ENCODE results near the gene APBA2.

APBA2 gene

DNA sequence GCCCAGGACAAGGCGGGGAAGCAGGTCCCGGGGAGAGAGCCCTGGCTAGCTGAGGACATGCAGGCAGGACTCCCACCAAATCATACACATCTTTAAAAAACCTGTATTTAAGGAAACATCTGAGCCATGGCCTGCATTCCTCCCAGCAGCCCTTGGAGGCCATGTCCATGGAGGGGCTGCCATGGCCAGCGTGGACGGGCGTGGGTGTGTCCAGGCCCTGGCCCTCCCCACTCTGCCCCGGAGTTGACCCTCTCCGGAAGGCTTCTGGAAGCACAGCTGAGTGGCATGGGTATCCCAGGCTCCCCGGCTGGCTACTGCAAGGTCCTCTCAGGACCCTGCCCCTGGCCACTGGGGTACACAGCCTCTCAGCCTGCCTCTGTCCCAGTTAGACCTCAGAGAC lies 234.1 kb downstream of the APBA2 start:
- no peak for DNase-seq (ENCODE audit: low read depth in 2 of 2)

DNA sequence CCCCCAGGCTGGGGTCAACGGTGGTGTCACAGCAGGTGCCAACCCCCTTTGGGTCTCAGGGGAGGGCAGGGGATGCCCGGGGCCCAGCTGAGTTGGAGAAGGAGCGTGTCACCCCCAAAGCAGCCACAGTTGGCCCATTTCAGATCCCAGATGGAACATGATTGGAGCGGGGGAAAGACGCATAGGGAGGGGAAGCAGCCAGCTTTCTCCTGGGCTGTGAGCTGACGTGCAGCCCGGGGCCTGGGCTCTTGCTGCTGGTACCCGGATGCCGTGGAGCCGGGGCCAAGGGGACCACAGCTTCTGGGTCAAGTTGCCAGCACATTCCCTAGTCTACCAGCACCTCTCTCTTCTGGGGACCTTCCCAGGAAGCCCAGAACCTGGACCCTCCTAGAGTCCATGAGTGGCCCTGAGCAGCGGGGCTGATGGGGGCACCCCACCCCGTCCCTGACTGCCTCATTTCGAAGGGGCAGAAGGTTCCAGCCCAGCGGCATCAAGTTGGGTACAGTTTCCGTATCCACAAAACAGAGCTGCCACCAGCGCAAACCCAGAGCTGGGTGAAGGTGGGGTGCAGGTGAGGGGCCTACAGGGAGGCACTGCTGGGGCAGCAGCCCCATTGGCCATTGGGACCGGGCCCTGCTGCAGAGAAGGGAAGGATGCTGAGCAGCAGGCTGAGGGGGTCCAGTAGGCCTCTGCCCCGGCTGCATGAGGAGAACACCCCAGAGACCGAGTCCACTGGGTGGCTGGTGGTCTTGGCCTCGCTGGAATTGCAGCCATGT lies 235.0 kb downstream of the APBA2 start:
- no peak for DNase-seq (ENCODE audit: low read depth in 2 of 2)

GRCh38 chr15:29121369-29121656 lies 235.5 kb downstream of the APBA2 start:
- DNase-seq (ENCODE audit: low read depth in 2 of 2), result no peak

GRCh38 chr15:29121907-29122306 lies 236.1 kb downstream of the APBA2 start:
- DNase-seq (ENCODE audit: low read depth in 2 of 2), result no peak

- DNase-seq (ENCODE audit: low read depth in 2 of 2), result no peak
These were observed 236.7 kb downstream of the APBA2 start for GRCh38 chr15:29122506-29122905.

- DNase-seq (ENCODE audit: low read depth in 2 of 2), result no peak
These were observed 237.4 kb downstream of the APBA2 start for GRCh38 chr15:29123171-29123570.

DNA sequence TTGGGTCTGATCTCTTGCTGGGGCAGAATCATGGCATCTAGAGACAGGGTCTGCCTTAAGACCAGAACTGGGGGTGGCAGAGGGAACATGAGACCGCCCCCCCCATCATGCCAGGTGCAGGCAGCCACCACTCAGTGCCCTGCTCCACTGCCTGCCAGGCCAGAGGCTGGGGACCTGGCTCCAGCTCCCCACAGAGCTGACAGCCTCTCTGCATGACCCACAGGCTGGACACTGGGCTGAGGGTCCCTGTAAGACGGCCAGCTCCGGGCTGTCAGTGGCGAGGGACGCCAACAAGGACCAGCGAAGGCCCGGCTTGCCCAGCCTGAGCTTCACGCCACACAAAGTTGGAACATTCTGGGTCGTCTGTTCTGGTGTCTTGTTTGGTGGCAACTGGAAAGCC lies 238.2 kb downstream of the APBA2 start:
- DNase-seq (ENCODE audit: low read depth in 2 of 2), result no peak

- no peak for DNase-seq (ENCODE audit: low read depth in 2 of 2)
These were observed 239.0 kb downstream of the APBA2 start for GRCh38 chr15:29124581-29125381.

DNA sequence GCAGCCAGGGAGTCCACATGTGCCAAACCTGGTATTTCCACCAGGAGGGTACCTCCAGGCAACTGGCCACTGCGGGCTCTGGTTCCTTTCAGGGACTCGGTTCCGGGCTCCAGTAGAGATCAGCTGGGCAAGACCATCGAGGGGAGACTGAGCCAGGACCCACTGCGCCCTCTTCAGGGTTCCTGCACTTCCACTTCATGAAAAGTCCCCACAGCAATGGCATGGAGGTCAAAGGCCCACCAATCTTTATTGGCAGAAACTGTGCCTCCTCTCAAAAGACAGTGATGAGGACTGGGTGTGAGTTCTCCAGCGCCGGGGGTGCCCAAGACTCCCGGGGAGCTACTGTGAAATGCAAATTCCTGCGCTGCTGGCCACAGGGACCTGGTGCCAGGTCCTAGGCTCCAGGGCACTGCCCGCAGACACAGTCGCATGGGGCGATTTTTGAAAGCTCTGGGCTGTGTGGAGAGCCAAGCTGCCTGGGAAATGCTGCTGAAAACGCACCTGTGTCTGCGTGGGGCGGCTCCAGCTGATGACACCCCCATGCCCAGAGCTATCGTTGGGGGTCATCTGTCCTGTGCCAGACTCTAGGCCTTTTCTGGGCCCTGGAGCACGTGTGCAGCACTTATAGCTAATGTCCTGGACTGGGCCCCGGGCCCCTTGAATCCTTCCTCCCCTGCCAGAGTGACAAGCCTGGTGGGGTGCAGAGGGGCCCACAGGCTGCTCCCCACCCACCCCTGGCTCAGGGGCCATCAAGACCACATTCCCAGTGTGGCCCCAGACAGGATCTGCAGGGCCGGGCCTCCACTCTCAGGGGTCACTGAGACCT lies 239.8 kb downstream of the APBA2 start:
- DNase-seq (ENCODE audit: low read depth in 2 of 2), result no peak

DNA sequence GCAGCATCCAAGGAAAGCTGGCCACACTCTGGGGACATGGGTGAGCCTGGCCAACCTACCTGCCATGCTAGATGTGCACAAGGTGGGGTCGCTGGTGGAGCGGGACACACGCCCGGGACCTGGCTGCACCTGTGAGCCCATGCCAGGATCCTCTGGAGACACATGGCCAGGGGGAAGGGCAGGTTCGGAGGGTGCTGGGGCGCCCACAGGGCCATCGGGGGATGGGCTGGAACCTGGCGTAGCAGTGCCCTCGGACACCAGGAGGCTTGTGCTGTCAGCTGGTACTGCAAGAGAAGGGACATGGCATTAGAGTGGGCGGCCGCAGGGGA lies 240.4 kb downstream of the APBA2 start:
- DNase-seq (ENCODE audit: low read depth in 2 of 2), result no peak

GRCh38 chr15:29126821-29127461 lies 241.2 kb downstream of the APBA2 start:
- DNase-seq (ENCODE audit: low read depth in 2 of 2), result no peak

DNA sequence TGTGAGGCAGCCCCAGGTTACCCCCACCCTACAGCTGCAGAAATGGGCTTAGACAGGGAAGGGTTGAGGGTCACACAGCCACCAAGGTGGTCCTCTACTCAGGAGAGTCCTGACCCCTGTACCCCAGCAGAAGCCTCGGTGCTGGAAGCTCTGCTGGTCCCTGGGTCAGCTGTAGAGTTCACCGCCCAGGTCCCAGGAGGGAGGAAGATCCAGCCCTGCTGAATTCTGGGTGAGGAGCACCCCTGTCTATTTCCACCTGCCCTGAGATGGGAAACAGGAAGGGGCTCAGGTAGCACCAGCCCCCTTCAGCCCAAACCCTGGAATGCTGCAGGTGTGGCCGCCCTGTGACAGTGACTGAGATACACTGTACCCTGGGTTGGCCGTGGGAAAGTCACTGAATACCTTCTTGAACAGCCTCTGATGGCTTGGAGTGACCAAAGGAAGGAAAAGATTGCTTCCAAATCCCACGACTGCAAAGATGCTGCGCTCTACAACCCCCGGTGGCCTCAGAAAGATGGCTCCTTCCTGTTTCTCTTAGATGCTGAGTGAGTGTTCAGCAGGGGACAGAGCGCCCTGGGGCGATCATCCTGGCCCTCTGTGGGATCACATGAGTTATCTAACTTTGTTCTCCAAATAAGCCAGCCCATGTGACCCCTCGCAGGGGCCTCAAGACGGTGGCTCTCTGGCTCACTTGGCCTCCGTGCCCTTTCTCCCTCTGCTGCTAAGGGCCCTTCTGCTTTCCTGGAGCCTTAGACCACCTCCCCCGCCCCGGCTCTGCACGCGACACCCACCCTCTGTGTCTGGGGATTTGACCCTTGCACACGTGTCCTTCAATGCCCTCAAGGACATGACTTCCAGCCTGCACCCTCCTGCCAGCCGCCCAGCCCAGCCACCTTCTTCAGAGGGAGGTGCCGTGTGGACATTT lies 242.0 kb downstream of the APBA2 start:
- no peak for DNase-seq (ENCODE audit: low read depth in 2 of 2)

DNA sequence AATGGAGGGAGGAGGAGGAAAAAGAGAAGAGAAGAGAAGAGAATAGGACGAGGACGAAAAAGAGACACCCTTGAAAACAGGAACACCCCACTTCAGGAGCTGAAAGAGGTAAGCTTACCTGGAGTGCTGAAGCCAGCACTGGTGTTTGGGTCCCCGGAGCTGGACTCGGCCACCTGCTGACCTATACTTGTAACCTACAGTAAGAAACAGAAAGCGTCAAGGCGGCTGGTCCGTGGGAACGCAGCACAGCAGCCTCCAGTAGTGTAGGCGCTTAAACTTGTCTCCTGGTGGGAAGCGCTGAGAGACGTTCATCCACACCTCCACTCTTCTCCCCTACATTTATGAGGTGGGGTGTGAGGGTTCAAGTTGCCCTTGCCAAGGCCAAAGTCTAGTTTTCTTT lies 242.9 kb downstream of the APBA2 start:
- DNase-seq (ENCODE audit: low read depth in 2 of 2), result no peak

GRCh38 chr15:29129221-29129620 lies 243.4 kb downstream of the APBA2 start:
- DNase-seq (ENCODE audit: low read depth in 2 of 2), result no peak

DNA sequence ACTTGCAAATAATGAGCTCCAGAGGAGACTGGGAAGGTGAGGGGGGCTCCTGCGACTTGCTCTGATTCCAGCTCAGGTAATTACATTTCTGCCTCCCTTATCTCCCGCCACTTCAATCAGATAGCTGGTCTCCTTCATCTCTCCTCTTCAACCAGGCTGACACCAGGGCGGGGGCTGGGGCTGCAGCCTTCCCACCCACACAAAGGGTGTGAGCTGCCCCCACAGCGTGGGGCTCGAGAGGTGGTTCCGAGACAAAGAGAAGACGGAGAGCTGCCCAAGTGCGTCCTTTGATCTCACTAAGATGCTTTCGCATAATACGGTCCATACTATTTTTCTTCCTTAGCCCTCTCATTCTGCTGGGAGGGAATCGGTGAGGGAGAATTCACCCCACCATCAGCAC lies 244.2 kb downstream of the APBA2 start:
- no peak for DNase-seq (ENCODE audit: low read depth in 2 of 2)

- no peak for DNase-seq (ENCODE audit: low read depth in 2 of 2)
These were observed 244.7 kb downstream of the APBA2 start for GRCh38 chr15:29130476-29130875.

- no peak for DNase-seq (ENCODE audit: low read depth in 2 of 2)
These were observed 245.4 kb downstream of the APBA2 start for GRCh38 chr15:29130951-29131839.

DNA sequence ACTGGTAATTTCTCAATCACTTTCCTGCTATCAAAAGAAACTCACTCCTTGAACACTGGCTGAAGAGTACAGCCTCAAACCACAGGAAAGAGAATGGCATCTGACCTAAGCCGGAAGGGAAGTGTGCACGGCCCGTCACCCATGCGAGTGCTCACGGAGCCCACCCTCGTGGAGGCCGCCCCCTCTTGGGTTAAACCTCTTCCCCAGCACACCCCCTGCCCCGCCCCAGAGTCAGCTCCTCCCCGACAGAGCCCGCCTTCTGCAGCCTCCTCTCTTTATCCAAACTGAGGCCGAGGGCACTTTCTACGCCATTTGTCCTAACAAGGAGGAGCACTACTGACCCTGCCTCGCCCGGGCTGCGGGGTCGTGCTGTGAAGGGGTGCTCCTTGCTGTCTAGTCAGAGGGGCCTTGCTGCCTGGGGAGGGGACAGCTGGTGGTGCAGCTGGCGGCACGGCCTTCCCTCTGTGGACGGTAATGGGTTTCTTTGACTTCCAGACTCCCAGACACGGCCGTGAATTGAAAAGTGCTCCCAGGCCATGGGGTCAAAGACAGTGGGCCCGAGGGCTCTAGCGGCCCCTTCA lies 246.2 kb downstream of the APBA2 start:
- no peak for DNase-seq (ENCODE audit: low read depth in 2 of 2)

DNA sequence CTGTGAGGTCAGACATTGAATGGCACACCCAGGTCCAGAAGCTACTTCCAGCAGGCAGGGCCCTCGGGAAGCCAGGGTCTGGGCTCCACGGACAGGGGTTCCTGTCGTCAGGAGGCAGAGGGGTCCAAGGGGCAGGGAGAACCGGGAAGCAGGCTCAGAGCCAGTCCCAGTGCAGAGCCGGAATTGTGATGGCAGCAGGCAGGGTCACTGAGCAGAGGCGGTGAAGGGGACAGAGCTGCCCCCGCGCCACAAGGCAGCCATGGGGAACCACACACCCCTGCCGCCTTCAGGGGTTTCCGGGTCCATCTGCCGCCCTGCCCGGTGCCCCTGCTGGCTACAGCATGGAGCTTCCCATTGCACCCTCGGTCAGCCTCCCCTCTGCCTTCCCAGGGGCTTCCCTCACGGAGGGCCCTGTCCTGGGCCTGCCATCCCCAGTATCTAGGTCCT lies 247.0 kb downstream of the APBA2 start:
- no peak for DNase-seq (ENCODE audit: low read depth in 2 of 2)

GRCh38 chr15:29133321-29133720 lies 247.5 kb downstream of the APBA2 start:
- no peak for DNase-seq (ENCODE audit: low read depth in 2 of 2)
